IPS-18a (cell line): ENCODE results near the gene PRODH.
"Not testable (repeated sequence)": the region's sequence is repeated elsewhere in the genome, so short reads cannot be mapped to it uniquely, and the experiment has no call there.

ENCODE experiments used
- H3K27ac ChIP-seq: one replicate; pipeline ENCODE4 v1.5.1; 2013; ENCODE audit warnings: low read length
- H3K27me3 ChIP-seq: one replicate; pipeline ENCODE4 v1.6.1; 2013; ENCODE audit warnings: mild to moderate bottlenecking, low read length; ENCODE audit not compliant: control insufficient read depth, insufficient read depth
- H3K36me3 ChIP-seq: one replicate; pipeline ENCODE4 v1.6.1; 2013; ENCODE audit warnings: low read depth, low read length; ENCODE audit not compliant: control insufficient read depth
- H3K4me1 ChIP-seq: one replicate; pipeline ENCODE4 v1.6.1; 2013; ENCODE audit warnings: low read depth, low read length; ENCODE audit not compliant: control insufficient read depth
- H3K4me3 ChIP-seq: one replicate; pipeline ENCODE4 v1.5.1; 2013; ENCODE audit warnings: low read length
- H3K9ac ChIP-seq: one replicate; pipeline ENCODE4 v1.6.1; 2013; ENCODE audit warnings: mild to moderate bottlenecking, low read length, moderate library complexity
- H3K9me3 ChIP-seq: one replicate; pipeline ENCODE4 v1.6.1; 2013; ENCODE audit warnings: low read depth, low read length; ENCODE audit not compliant: control insufficient read depth

Gene PRODH

DNA sequence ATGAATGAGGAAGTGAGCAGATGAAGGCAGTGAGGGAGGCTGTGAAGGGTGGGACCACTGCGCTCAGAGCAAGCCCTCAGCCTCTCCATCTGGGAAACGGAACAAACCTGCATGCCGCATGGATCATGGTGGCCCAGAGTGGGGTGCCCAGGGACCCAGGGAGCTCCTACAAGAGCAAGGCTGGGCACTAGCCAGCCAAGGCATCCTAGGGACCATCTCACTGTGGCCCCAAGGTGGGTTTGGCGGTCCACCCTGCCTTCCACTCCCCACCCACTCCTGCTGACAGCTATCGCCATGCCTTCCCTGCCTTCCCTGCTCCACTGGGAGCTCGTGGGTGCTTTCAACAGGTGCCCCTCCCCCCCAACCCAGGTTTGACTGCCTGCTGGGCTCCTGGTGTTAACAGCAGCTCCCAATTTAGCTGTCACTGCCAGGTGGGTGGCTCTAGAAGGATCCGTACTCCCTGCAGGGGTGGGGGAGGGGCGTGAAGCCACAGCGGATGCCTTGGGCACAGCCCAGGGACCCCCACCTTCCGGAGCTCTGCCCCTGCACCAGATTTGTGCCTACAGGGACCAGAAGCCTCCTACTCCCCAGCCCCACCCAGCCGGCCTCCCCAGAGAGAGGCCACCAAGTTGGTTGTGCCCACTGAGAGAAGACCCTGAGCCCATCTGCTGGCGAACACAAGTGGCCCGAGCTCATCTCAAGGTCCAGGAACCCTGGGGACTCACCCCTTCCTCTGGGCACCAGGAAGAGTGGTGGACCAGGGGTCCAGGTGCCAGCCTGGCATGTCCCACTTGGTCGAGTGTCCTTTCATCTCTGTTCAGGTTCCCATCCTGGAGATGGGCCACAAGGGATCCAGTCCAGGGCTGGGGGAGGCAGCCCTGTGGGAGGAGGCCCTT lies 29.7 kb upstream of the PRODH start:
- no peaks in the 10 kb centered on the region for H3K4me1 ChIP-seq
- no peak overlapping the region for H3K27ac ChIP-seq
- no peak overlapping the region for H3K4me3 ChIP-seq
- no peaks in the 10 kb centered on the region for H3K27me3 ChIP-seq
- no peak overlapping the region for H3K9ac ChIP-seq
- H3K9me3 ChIP-seq = no peaks in the 10 kb centered on the region
- no peaks in the 10 kb centered on the region for H3K36me3 ChIP-seq

DNA sequence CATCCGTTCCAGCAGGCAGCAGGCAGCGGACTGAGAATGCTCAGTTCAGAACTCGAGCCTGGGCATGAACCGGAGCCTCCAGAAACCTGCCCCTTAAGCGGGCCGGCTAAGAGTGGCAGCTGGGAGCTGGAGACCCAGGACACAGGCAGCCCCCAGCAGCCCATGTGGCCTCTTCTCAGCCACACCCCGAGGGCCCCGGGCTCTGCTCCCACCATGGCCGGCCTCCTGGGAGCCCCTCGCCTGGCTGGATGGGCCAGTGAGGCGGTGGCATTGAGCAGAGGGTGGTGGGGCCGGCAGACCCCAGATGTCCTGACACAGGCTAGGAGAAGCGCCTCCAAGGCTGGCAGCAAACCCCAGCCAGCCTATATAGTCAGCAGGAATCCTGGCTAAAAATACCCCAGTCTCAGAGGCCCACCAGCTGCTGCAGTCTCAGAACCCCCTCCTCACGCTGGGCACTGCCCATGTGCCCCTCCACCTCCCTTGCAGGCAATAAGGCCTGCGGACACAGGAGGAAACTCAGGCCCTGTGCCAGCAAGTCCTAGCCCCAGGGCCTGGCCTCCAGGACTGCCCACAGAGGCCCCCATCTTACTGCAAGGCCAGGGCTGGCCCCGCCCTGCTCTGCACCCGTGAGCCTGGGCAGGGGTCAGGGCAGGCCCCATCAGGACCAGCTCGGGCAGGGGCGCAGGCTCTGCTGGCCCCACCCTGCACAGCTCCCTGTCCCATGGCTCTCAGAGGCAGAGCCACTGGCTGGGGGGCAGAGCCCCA lies 28.6 kb upstream of the PRODH start:
- not testable (repeated sequence) for H3K27ac ChIP-seq, H3K36me3 ChIP-seq, H3K4me1 ChIP-seq, H3K9ac ChIP-seq, H3K27me3 ChIP-seq, H3K9me3 ChIP-seq, H3K4me3 ChIP-seq

DNA sequence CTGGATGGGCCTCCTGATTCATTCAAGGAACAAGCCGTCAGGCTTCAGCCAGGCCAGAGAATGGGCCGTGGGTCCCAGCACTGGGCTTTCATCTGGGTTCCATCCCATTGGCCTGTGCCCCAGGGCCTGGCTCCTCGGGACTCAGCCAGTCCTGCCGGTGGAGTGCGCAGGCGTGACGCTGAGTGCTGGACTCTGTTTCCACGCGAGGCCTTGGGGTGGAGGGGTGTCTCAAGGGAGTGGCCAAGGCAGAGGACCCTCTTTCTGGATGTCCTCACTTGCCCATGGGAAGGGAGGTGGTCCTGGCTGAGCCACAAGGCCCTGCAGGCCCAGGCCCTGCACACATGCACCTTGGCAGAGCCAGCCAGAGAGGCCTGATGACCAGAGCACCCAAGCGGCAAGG lies 28.0 kb upstream of the PRODH start:
- H3K36me3 ChIP-seq, H3K9ac ChIP-seq, H3K27ac ChIP-seq, H3K27me3 ChIP-seq, H3K9me3 ChIP-seq, H3K4me3 ChIP-seq, H3K4me1 ChIP-seq: not testable (repeated sequence)

DNA sequence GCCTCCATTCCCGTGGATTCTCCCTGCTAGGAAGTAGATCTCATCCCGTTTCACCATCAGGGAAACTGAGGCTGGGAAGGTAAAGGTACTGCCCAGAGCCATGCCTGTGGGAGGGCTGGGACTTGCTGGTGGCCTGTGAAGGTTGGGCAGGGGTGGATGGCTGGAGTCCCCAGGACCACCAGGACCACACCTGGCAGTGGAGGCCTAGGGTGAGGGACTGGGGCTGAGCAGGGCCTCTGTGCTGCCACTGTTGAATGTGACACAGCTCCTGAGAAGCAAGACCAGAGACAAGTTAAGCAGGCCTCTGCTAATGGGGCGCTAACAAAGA lies 26.2 kb upstream of the PRODH start:
- Histone ChIP-seq H3K36me3 (no peaks in the 10 kb centered on the region), H3K27me3 (no peaks in the 10 kb centered on the region), H3K9ac (no peak overlapping the region), H3K9me3 (no peaks in the 10 kb centered on the region), H3K27ac (no peak overlapping the region), H3K4me3 (no peak overlapping the region), H3K4me1 (no peaks in the 10 kb centered on the region)

DNA sequence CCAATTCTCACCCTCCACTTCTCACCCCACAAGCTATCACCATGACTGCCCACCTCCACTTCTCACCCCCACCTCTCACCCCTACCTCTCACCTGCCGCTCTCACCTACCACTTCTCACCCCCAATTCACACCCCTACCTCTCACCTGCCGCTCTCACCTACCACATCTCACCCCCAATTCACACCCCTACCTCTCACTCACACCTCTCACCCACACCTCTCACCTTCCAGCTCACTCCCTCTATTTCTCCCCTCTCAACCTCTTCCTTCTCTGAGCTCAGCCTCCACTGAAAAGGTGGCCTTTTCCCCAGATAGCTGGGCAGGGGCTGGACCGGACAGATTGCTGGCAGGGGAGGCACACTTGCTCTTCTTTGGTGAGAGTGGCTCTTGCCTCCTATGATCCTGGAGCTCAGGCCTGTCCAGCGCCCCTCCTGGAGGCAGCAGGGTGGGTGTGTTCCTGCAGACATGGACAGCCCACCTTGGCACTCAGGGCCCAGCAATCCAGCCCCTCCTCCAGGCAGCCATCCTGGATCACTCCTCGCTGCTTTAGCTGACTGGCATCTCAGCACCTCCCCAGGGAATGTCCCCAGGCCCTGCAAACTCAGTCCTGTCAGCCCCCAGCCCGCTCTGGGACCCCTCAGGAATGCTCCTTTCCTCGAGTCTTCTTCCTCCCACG lies 25.7 kb upstream of the PRODH start:
- H3K4me3 ChIP-seq, H3K9ac ChIP-seq, H3K27me3 ChIP-seq, H3K36me3 ChIP-seq, H3K4me1 ChIP-seq, H3K27ac ChIP-seq, H3K9me3 ChIP-seq: not testable (repeated sequence)

DNA sequence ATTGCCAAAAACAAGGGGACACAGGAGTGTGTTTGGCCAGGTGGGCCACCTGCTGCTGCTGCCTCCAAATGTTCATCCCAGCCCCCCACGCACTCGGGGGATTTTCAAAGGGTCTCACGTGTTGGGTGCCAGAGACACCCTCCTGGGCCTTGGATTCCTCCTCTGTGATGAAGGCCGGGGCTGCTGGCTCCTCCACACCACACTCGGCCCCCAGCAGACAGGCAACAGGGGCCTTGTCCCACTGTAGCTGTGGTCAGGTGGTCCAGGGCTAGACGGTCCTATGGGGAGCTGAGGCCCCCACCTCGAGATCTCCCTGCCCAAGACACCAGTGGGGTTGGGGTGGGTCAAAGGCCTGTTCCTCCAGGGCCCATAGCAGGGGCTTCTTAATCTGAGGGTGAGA lies 25.1 kb upstream of the PRODH start:
- H3K9ac ChIP-seq, H3K4me1 ChIP-seq, H3K36me3 ChIP-seq, H3K4me3 ChIP-seq, H3K9me3 ChIP-seq, H3K27ac ChIP-seq, H3K27me3 ChIP-seq: not testable (repeated sequence)

DNA sequence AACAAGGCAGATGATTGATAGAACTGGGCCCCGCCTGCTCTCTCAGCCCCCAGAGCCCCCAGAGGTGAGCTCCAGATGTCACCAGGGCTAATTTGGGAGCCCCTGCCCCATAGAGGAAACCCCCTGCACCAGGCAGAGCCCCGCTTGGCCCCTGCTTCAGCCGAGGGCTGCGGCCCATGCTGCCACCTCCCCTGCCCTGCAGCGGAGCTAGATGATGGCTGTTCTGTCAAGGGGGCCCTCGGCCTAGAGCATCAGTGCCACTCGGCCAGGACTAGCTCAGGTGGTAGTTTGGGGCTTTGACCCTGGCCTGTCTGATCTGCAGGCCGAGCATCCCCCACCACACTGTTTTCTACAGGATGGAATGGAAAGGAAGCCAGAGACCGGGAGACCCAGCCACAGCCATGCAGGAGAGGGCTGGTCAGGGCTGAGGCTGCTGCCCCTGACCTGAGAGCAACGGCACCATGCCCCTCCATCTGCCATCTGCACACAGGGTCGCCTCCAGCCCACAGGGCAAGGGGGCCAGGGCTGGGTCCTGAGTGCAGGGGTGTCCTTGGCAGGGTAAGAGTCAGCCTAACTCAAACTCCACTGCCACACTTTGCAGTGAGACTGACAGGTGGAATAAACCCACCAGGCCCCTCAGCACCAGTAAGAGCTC lies 24.2 kb upstream of the PRODH start:
- H3K4me3 ChIP-seq, H3K9me3 ChIP-seq, H3K9ac ChIP-seq, H3K27me3 ChIP-seq, H3K27ac ChIP-seq, H3K4me1 ChIP-seq, H3K36me3 ChIP-seq: not testable (repeated sequence)

DNA sequence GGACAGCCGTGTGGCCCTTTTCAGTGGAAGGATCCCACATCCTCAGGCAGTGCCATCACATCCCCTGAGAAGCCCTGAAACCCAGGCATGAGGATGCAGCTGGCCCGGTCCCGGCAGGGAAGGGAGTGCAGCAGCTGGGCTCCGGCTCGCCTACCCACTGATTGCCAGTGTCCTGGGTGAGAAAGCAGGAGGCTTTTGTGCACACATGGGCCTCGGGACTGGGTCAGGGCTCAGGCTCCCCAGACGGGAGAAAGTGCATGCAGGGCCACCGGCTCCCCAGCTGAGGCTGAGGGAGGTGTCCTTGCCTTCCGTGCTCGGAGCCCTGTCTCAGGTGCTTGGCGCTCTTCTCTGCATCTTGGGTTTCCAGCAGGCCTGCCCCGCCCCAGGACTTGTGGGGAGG lies 23.6 kb upstream of the PRODH start:
- not testable (repeated sequence) for H3K27ac ChIP-seq, H3K36me3 ChIP-seq, H3K4me3 ChIP-seq, H3K27me3 ChIP-seq, H3K4me1 ChIP-seq, H3K9ac ChIP-seq, H3K9me3 ChIP-seq

DNA sequence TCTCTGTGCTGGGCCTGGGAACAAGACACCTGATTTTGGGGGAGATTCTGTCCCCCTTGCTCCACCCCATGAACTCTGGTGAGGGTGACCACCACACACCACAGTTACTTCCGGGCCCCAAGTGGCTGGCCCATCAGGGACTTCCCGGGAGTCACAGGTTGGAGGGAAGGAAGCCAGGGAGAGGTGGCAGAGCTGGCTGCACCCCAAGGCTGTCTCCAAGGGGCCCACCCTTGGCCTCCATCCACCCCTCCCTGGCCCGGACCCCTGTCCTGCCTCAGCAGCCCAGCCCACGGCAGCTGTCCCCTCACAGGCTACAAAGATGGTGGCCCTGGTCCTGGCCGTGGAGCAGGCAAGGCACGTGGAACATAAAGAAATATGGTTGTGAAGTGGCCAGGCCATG lies 23.2 kb upstream of the PRODH start:
- H3K27ac ChIP-seq, H3K4me1 ChIP-seq, H3K9ac ChIP-seq, H3K9me3 ChIP-seq, H3K36me3 ChIP-seq, H3K4me3 ChIP-seq, H3K27me3 ChIP-seq: not testable (repeated sequence)

DNA sequence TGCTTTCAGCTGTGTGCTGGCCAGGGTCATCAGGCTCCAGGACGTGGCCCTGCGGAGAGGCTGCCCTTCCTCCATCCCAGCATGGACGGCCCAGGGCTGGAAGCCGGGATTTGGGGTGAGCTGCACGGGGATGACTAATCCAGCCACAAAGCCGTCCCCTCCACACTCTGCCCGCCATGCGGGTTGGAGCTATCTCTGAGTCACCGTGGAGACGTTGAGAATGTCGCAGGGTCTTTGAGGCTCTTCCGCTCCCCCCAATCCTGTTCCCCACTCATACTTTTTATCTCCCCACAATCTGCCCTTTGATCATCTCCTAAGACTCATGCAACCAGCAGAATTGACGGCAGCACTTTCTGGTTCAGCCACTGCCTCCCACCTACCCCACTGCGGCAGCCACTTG lies 22.6 kb upstream of the PRODH start:
- H3K36me3 ChIP-seq, H3K9me3 ChIP-seq, H3K4me1 ChIP-seq, H3K4me3 ChIP-seq, H3K9ac ChIP-seq, H3K27me3 ChIP-seq, H3K27ac ChIP-seq: not testable (repeated sequence)

DNA sequence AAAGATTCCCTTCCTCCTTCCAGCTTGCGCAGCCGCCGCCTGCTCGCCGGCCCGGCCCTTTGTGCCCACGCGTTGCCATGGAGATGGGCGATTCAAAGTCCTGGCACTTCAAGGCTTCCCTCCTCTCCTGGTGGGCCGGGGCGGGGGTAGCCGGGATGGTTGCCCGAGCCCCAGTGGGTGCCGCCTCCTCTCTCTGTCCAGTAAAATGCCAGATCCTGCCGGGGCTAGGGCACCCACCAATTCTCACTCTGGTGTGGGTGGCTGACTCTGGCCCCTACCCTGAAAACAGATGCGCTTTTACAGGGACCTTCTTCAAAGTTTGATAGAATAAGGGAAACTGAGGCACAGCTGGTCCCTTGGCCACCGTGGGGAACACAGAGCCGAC lies 22.2 kb upstream of the PRODH start:
- H3K9me3 ChIP-seq, H3K4me1 ChIP-seq, H3K27ac ChIP-seq, H3K4me3 ChIP-seq, H3K36me3 ChIP-seq, H3K9ac ChIP-seq, H3K27me3 ChIP-seq: not testable (repeated sequence)
